RWPE2 (cell line): ENCODE data around the gene TTL.
"Not testable (repeated sequence)": the region's sequence is repeated elsewhere in the genome, so short reads cannot be mapped to it uniquely, and the experiment has no call there.

Experiments
- ATAC-seq: fragments of 200-7000 bp; cut with Tn5 transposase; 3 replicates; pipeline ENCODE4 v1.9.1; 2021; ENCODE audit warnings: low read depth
- DNase-seq: peaks from one replicate; pipeline ENCODE4 v3.0.0-alpha.2; 2020; ENCODE audit warnings: low spot score
- H3K27ac ChIP-seq: fragments of 450-650 bp; 2 replicates; pipeline ENCODE4 v1.5.1; 2017; ENCODE audit warnings: mild to moderate bottlenecking; ENCODE audit not compliant: poor library complexity, severe bottlenecking
- H3K27me3 ChIP-seq: fragments of 250-450 bp; sonication (Bioruptor Pico); 2 replicates; pipeline ENCODE4 v1.5.1; 2021; ENCODE audit warnings: mild to moderate bottlenecking, moderate library complexity; ENCODE audit not compliant: insufficient read depth, poor library complexity, severe bottlenecking
- H3K36me3 ChIP-seq: fragments of 250-450 bp; sonication (Bioruptor Pico); 2 replicates; pipeline ENCODE4 v1.5.1; 2020; ENCODE audit warnings: low read depth, mild to moderate bottlenecking, moderate library complexity
- H3K4me1 ChIP-seq: fragments of 250-450 bp; sonication (Bioruptor Pico); 2 replicates; pipeline ENCODE4 v1.5.1; 2021; ENCODE audit warnings: mild to moderate bottlenecking, moderate library complexity; ENCODE audit not compliant: insufficient read depth, poor library complexity, severe bottlenecking
- H3K4me3 ChIP-seq: fragments of 250-450 bp; sonication (Bioruptor Pico); 2 replicates; pipeline ENCODE4 v1.5.1; 2021; ENCODE audit warnings: mild to moderate bottlenecking, moderate library complexity; ENCODE audit not compliant: severe bottlenecking
- H3K9me3 ChIP-seq: fragments of 250-450 bp; sonication (Bioruptor Pico); 2 replicates; pipeline ENCODE4 v1.5.1; 2021; ENCODE audit warnings: mild to moderate bottlenecking, moderate library complexity; ENCODE audit not compliant: severe bottlenecking
- TF ChIP-seq, protein P1 (sequence below): fragments of 450-650 bp; IDR thresholded peaks from one replicate; pipeline ENCODE4 v1.5.1; 2017; ENCODE audit warnings: mild to moderate bottlenecking, moderate library complexity; ENCODE audit not compliant: poor library complexity, severe bottlenecking

Gene TTL

DNA sequence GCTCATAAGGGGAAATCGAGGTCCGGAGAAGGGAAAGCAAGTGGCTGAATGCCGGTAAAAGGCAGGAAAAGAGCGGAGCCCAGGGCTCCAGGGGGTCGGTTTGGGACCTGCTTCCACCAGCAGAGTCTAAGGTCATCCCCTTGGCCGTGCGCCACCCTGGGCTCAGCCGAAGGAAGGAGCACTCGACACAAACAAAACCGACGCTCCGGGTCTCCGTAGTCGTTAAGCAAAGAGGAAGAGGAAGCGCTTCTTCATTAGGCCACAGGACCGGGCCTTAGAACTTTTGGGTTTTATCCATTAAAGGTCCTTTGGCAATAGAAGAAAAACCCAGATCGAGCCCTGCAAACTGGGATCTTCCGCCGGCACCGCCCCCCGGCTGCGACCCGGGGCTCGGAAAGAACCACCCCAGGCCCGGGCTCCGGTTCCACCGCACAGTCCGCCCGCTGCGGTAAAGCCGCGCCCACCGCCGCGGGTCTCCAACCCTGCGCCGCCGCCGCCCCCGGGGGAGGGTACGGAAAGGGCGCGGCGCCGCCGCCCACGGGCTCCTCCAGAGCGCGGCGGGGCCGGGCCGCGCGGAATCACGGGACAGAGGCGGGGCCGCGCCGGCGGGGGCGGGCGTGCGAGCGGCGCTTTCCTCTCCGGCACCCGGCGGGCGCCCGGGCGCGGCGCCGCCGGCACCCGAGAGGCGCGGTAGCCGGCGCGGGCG, at the start of gene TTL:
Gene TTL, plus strand, starts transcription at position 629 of the 706 bp plus-strand sequence. CDS start 189 bp downstream, outside the sequence.
- Histone ChIP-seq H3K27ac (peak within 1 kb of the TSS; percentile 78), H3K36me3 (peaks cover 15% of the 10 kb centered on the region; the same call in 1 of the 2 replicates), H3K4me3 (peak within 1 kb of the TSS; percentile 89), H3K27me3 (no peaks in the 10 kb centered on the region), H3K9me3 (no peaks in the 10 kb centered on the region), H3K4me1 (peaks cover 4% of the 10 kb centered on the region)
- ATAC-seq (peak; percentile 55), DNase-seq (no peak)
- TF ChIP-seq, protein P1, sequence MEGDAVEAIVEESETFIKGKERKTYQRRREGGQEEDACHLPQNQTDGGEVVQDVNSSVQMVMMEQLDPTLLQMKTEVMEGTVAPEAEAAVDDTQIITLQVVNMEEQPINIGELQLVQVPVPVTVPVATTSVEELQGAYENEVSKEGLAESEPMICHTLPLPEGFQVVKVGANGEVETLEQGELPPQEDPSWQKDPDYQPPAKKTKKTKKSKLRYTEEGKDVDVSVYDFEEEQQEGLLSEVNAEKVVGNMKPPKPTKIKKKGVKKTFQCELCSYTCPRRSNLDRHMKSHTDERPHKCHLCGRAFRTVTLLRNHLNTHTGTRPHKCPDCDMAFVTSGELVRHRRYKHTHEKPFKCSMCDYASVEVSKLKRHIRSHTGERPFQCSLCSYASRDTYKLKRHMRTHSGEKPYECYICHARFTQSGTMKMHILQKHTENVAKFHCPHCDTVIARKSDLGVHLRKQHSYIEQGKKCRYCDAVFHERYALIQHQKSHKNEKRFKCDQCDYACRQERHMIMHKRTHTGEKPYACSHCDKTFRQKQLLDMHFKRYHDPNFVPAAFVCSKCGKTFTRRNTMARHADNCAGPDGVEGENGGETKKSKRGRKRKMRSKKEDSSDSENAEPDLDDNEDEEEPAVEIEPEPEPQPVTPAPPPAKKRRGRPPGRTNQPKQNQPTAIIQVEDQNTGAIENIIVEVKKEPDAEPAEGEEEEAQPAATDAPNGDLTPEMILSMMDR: no peak

- ATAC-seq, H3K27ac ChIP-seq, H3K4me1 ChIP-seq, H3K4me3 ChIP-seq, H3K27me3 ChIP-seq, DNase-seq, H3K9me3 ChIP-seq, H3K36me3 ChIP-seq: not testable (repeated sequence)
These were observed 49.6 kb upstream of the TTL start for GRCh38 chr2:112432390-112432734.

GRCh38 chr2:112432735-112433479, 49.0 kb upstream of the TTL start:
- H3K27ac ChIP-seq, H3K36me3 ChIP-seq, H3K4me1 ChIP-seq, ATAC-seq, DNase-seq, H3K9me3 ChIP-seq, H3K27me3 ChIP-seq: not testable (repeated sequence)
- H3K4me3 ChIP-seq: peak overlapping the region; percentile 42

GRCh38 chr2:112433480-112433879, 48.5 kb upstream of the TTL start, which contains the start of gene RGPD8:
Gene RGPD8 (minus strand): TSS chr2:112433645. CDS start chr2:112433453, 192 bp downstream.
- peak; percentile 75 for DNase-seq

GRCh38 chr2:112433932-112434730, 47.8 kb upstream of the TTL start:
- ATAC-seq (no peak), DNase-seq (no peak)
- H3K27ac ChIP-seq: no peak overlapping the region

More at GRCh38 chr2:112433480-112433879, 48.5 kb upstream of the TTL start, which contains the start of gene RGPD8:
- H3K9me3 ChIP-seq, H3K27me3 ChIP-seq, H3K4me1 ChIP-seq, H3K36me3 ChIP-seq, H3K27ac ChIP-seq: not testable (repeated sequence)
- ATAC-seq: peak; percentile 97
- TF ChIP-seq, protein P1: peak; percentile 80
- peak within 1 kb of the TSS; percentile 42 for H3K4me3 ChIP-seq

DNA sequence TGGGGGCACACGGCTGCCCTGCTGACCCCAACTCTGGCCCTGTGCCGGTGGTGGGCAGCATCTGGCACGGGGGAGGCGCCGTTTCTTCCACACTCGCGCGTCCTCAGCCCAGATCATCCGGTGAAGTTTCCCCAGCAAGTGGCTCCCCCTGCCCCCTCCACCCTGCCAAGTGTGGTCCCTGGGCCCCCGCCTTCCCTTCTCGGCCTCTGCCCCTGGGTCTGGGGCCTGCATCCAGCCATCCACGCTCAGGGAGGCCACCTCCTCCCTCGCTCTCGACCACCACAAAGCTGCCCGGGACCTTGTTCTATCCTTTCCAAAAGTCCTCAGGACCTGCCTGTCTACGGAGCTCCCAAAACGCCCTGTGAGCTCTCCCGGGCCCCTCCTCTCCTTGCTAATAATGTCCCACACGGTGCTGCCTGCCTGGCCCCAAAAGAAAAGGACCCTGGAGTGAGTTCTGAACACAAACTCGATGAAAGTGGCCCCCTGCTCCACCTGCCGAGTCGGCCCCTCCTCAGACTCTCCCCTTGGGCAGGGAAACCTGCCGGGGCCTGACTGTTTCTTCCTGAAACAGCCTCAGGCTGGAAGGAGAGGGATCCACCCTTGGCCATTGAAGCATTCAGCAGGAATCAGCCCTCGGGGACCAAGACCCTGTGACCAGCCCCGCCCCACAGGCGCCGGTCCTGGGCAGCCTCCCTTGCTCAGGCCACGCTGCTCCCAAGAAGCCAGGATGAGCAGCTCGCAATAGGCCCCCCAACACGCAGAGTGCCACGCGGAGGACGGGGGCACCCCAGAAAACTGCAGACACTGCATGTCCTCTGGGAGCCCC, 46.9 kb upstream of the TTL start:
- not testable (repeated sequence) for H3K27me3 ChIP-seq, H3K27ac ChIP-seq, H3K9me3 ChIP-seq, ATAC-seq, H3K36me3 ChIP-seq, H3K4me3 ChIP-seq, DNase-seq, H3K4me1 ChIP-seq

More at GRCh38 chr2:112433932-112434730, 47.8 kb upstream of the TTL start:
- H3K9me3 ChIP-seq: no peaks in the 10 kb centered on the region
- no peaks in the 10 kb centered on the region for H3K36me3 ChIP-seq
- TF ChIP-seq, protein P1: no peak
- H3K4me1 ChIP-seq: no peaks in the 10 kb centered on the region
- H3K27me3 ChIP-seq: no peaks in the 10 kb centered on the region
- peak overlapping the region; percentile 42 for H3K4me3 ChIP-seq

DNA sequence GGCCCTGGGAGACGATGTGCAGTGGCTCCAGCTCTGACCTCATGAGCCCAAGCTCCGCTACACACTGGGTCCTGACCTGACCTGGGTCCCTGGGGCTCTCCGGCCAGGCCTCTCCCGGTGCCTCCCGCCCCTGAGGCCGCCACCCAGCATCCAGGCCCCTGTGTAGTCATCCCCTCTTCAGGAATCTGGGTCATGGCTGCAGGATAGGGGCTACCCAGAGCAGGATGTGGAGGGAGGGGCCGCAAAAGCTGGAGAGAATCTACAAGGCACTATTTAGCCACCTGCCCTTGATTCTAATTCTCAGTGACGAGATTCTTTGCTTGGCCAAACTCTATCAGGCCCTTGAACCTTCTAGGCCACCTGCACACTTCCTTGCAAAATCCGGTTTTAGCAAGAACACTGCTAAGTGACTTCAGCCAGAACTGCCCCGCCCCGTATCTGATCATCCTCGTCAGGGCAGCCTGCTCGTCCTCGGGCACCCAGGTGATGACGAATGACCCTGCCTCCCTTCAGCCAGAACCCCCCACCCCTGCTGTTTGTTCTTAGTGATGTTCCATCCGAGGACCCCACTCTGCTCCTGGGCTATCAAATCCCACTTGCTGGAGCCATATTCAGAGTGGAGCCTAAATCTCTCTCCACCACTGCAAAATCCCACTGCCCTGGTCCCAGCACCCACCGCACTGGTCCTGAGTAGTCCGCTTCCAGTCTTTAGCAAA, 46.1 kb upstream of the TTL start:
- ATAC-seq, H3K36me3 ChIP-seq, DNase-seq, H3K4me3 ChIP-seq, H3K4me1 ChIP-seq, H3K27me3 ChIP-seq, H3K27ac ChIP-seq, H3K9me3 ChIP-seq: not testable (repeated sequence)
